NK-92 (cell line): ENCODE data around the gene FHOD3.

Experiments used
- DNase-seq: peaks from one replicate; lab custom pipeline; 2025; ENCODE audit not compliant: unreplicated experiment; lab: John Stamatoyannopoulos, UW

The FHOD3 gene

GRCh38 chr18:36613810-36614209 is 316.3 kb downstream of the FHOD3 start:
- DNase-seq: no peak

- DNase-seq: no peak
These were observed 323.3 kb downstream of the FHOD3 start for GRCh38 chr18:36620788-36621187.

GRCh38 chr18:36622610-36623009 is 325.1 kb downstream of the FHOD3 start:
- DNase-seq: no peak

- DNase-seq: no peak
These were observed 325.6 kb downstream of the FHOD3 start for GRCh38 chr18:36623091-36623490.

- no peak for DNase-seq
These were observed 326.2 kb downstream of the FHOD3 start for GRCh38 chr18:36623681-36624190.

- DNase-seq: no peak
These were observed 327.1 kb downstream of the FHOD3 start for GRCh38 chr18:36624451-36625167.

GRCh38 chr18:36625386-36625785 is 327.9 kb downstream of the FHOD3 start:
- DNase-seq: no peak

- no peak for DNase-seq
These were observed 330.1 kb downstream of the FHOD3 start for GRCh38 chr18:36627637-36628036.

GRCh38 chr18:36628435-36629137 is 331.1 kb downstream of the FHOD3 start:
- DNase-seq: no peak

GRCh38 chr18:36629138-36629530 is 331.6 kb downstream of the FHOD3 start:
- no peak for DNase-seq

- DNase-seq: no peak
These were observed 332.3 kb downstream of the FHOD3 start for GRCh38 chr18:36629836-36630235.

GRCh38 chr18:36630917-36631316 is 333.4 kb downstream of the FHOD3 start:
- DNase-seq: no peak

- DNase-seq: no peak
These were observed 336.5 kb downstream of the FHOD3 start for GRCh38 chr18:36633961-36634412.

GRCh38 chr18:36634573-36635216 is 337.2 kb downstream of the FHOD3 start:
- DNase-seq: no peak

- no peak for DNase-seq
These were observed 338.0 kb downstream of the FHOD3 start for GRCh38 chr18:36635414-36636096.

- no peak for DNase-seq
These were observed 338.8 kb downstream of the FHOD3 start for GRCh38 chr18:36636237-36636817.

- DNase-seq: no peak
These were observed 340.7 kb downstream of the FHOD3 start for GRCh38 chr18:36638224-36638623.

GRCh38 chr18:36640021-36640952 is 342.8 kb downstream of the FHOD3 start:
- no peak for DNase-seq

GRCh38 chr18:36643061-36643460 is 345.5 kb downstream of the FHOD3 start:
- no peak for DNase-seq

GRCh38 chr18:36648803-36649202 is 351.3 kb downstream of the FHOD3 start:
- no peak for DNase-seq
